H9 (cell line): ENCODE measurements around the gene DARS1. TPM values are rescaled to one million over a fixed set of nuclear protein-coding genes. Genes with fewer than 3 reads are reported as not detected.

Experiments
- DNase-seq: peaks from one replicate; pipeline ENCODE4 v3.0.0-alpha.2; 2017
- H2AFZ ChIP-seq: one replicate; pipeline ENCODE4 v1.6.1; 2013; ENCODE audit warnings: mild to moderate bottlenecking, low read length, control low read depth, moderate library complexity
- H2AK5ac ChIP-seq: 2 replicates; pipeline ENCODE4 v1.6.1; 2013; ENCODE audit warnings: low read length, control low read depth, mixed read lengths; ENCODE audit not compliant: insufficient read length
- H2BK120ac ChIP-seq: one replicate; pipeline ENCODE4 v1.6.1; 2013; ENCODE audit warnings: low read depth, mild to moderate bottlenecking, low read length, control low read depth, inconsistent platforms; ENCODE audit not compliant: poor library complexity, severe bottlenecking
- H2BK12ac ChIP-seq: 2 replicates; pipeline ENCODE4 v1.6.1; 2013; ENCODE audit warnings: low read length, control low read depth, mixed read lengths, low read depth; ENCODE audit not compliant: insufficient read length
- H2BK15ac ChIP-seq: 2 replicates; pipeline ENCODE4 v1.6.1; 2013; ENCODE audit warnings: low read depth, low read length, control low read depth
- H2BK20ac ChIP-seq: one replicate; pipeline ENCODE4 v1.6.1; 2013; ENCODE audit warnings: low read depth, mild to moderate bottlenecking, low read length, control low read depth, inconsistent platforms; ENCODE audit not compliant: poor library complexity, severe bottlenecking
- H2BK5ac ChIP-seq: 2 replicates; pipeline ENCODE4 v1.6.1; 2013; ENCODE audit warnings: low read length, control low read depth, mixed read lengths; ENCODE audit not compliant: insufficient read length
- H3K14ac ChIP-seq: 2 replicates; pipeline ENCODE4 v1.6.1; 2013; ENCODE audit warnings: low read length, control low read depth; ENCODE audit not compliant: insufficient read depth
- H3K18ac ChIP-seq: 2 replicates; pipeline ENCODE4 v1.6.1; 2013; ENCODE audit warnings: low read depth, mild to moderate bottlenecking, mixed read lengths, low read length, control low read depth; ENCODE audit not compliant: insufficient read length
- H3K23ac ChIP-seq: 2 replicates; pipeline ENCODE4 v1.6.1; 2013; ENCODE audit warnings: low read length, control low read depth, mixed read lengths, low read depth; ENCODE audit not compliant: insufficient read length
- H3K23me2 ChIP-seq: 2 replicates; pipeline ENCODE4 v1.6.1; 2013; ENCODE audit warnings: low read depth, mild to moderate bottlenecking, mixed read lengths, low read length, control low read depth; ENCODE audit not compliant: insufficient read length, poor library complexity, severe bottlenecking
- H3K27ac ChIP-seq: 2 replicates; pipeline ENCODE4 v1.5.1; 2013; ENCODE audit warnings: low read length, control low read depth, mixed read lengths, low read depth; ENCODE audit not compliant: insufficient read length
- H3K27me3 ChIP-seq: 2 replicates; pipeline ENCODE4 v1.6.1; 2013; ENCODE audit warnings: low read length, control low read depth, inconsistent platforms; ENCODE audit not compliant: insufficient read depth
- H3K4ac ChIP-seq: 2 replicates; pipeline ENCODE4 v1.6.1; 2013; ENCODE audit warnings: low read depth, mild to moderate bottlenecking, control low read depth, inconsistent platforms, low read length, moderate library complexity
- H3K4me1 ChIP-seq: 2 replicates; pipeline ENCODE4 v1.6.1; 2013; ENCODE audit warnings: low read length, control low read depth, inconsistent platforms; ENCODE audit not compliant: insufficient read depth
- H3K4me2 ChIP-seq: 2 replicates; pipeline ENCODE4 v1.6.1; 2013; ENCODE audit warnings: low read length, control low read depth, mixed read lengths; ENCODE audit not compliant: insufficient read length, insufficient read depth
- H3K56ac ChIP-seq: 2 replicates; pipeline ENCODE4 v1.6.1; 2013; ENCODE audit warnings: low read depth, mild to moderate bottlenecking, mixed read lengths, low read length, control low read depth; ENCODE audit not compliant: insufficient read length
- H3K79me1 ChIP-seq: 2 replicates; pipeline ENCODE4 v1.6.1; 2013; ENCODE audit warnings: low read depth, mild to moderate bottlenecking, moderate library complexity, low read length, control low read depth, inconsistent platforms; ENCODE audit not compliant: insufficient read depth, poor library complexity, severe bottlenecking
- H3K79me2 ChIP-seq: 2 replicates; pipeline ENCODE4 v1.6.1; 2013; ENCODE audit warnings: low read length, control low read depth, inconsistent platforms; ENCODE audit not compliant: insufficient read depth
- H3K9ac ChIP-seq: 2 replicates; pipeline ENCODE4 v1.6.1; 2013; ENCODE audit warnings: low read length, control low read depth, mixed read lengths; ENCODE audit not compliant: insufficient read length; ENCODE audit errors: extremely low read depth
- H3K9me3 ChIP-seq: one replicate; pipeline ENCODE4 v1.6.1; 2013; ENCODE audit warnings: low read depth, low read length, inconsistent platforms; ENCODE audit not compliant: control insufficient read depth
- H3T11ph ChIP-seq: one replicate; pipeline ENCODE4 v1.6.1; 2013; ENCODE audit warnings: mild to moderate bottlenecking, low read length, control low read depth, inconsistent platforms
- H4K20me1 ChIP-seq: one replicate; pipeline ENCODE4 v1.6.1; 2013; ENCODE audit not compliant: control insufficient read depth, insufficient read length, insufficient read depth
- H4K5ac ChIP-seq: 2 replicates; pipeline ENCODE4 v1.6.1; 2013; ENCODE audit warnings: low read depth, mild to moderate bottlenecking, mixed read lengths, low read length, control low read depth; ENCODE audit not compliant: insufficient read length
- H4K8ac ChIP-seq: replicated peaks from 2 replicates; pipeline ENCODE4 v1.6.1; 2013; ENCODE audit warnings: low read length, control low read depth, mixed read lengths, low read depth; ENCODE audit not compliant: insufficient read length
- H4K91ac ChIP-seq: 2 replicates; pipeline ENCODE4 v1.6.1; 2013; ENCODE audit warnings: low read depth, mild to moderate bottlenecking, moderate library complexity, mixed read lengths, low read length, control low read depth; ENCODE audit not compliant: insufficient read length
- H3K27ac Mint-ChIP-seq, 3 experiments: 2 replicates in 2 of 3; 3 replicates in 1 of 3; pipeline ENCODE4 v1.8.0; 2020 to 2021; ENCODE audit warnings: mixed read lengths in 3 of 3, mild to moderate bottlenecking in 1 of 3, moderate library complexity in 1 of 3
- H3K27me3 Mint-ChIP-seq: 2 replicates; pipeline ENCODE4 v1.8.0; 2021; ENCODE audit warnings: low read depth, mild to moderate bottlenecking, moderate library complexity, mixed read lengths
- H3K36me3 Mint-ChIP-seq, 3 experiments: 2 replicates in 2 of 3; 3 replicates in 1 of 3; pipeline ENCODE4 v1.8.0; 2020 to 2021; ENCODE audit warnings: low read depth in 3 of 3, mixed read lengths in 3 of 3; ENCODE audit not compliant: insufficient read depth in 1 of 3
- H3K4me1 Mint-ChIP-seq, 2 experiments: 2 replicates each; pipeline ENCODE4 v1.8.0; 2020; ENCODE audit warnings: mixed read lengths in 2 of 2
- H3K4me3 Mint-ChIP-seq, 2 experiments: 2 replicates in 1 of 2; 3 replicates in 1 of 2; pipeline ENCODE4 v1.8.0; 2020 to 2021; ENCODE audit warnings: mild to moderate bottlenecking in 2 of 2, mixed read lengths in 2 of 2, moderate library complexity in 1 of 2
- H3K9me3 Mint-ChIP-seq, 2 experiments: 2 replicates in 1 of 2; 3 replicates in 1 of 2; pipeline ENCODE4 v1.8.0; 2020; ENCODE audit warnings: mild to moderate bottlenecking in 2 of 2, mixed read lengths in 2 of 2, moderate library complexity in 1 of 2
- WGBS: extraction: QIAGEN DNeasy Blood & Tissue Kit; methylation state at CpG from one replicate; pipeline ENCODE4 v1.1.7; 2013; ENCODE audit warnings: missing lambda C conversion rate, low lambda C conversion rate, mixed read lengths; ENCODE audit not compliant: insufficient read length; ENCODE audit errors: extremely low coverage; 5-methylcytosine and 5-hydroxymethylcytosine counted together
- total RNA-seq: library from RNA; stranded (reverse); gene quantifications from 2 replicates; pipeline ENCODE4 v1.2.1, GENCODE V29; 2021
- TF ChIP-seq, protein P1 (sequence below): fragments of 200-600 bp; sonication (generic); conservative IDR thresholded peaks from 3 replicates; pipeline ENCODE4 v1.8.0; 2021; ENCODE audit warnings: antibody characterized with exemption, mild to moderate bottlenecking

The DARS1 gene
- total RNA-seq, 1 experiment from 2014 or later = 117 TPM

DNA sequence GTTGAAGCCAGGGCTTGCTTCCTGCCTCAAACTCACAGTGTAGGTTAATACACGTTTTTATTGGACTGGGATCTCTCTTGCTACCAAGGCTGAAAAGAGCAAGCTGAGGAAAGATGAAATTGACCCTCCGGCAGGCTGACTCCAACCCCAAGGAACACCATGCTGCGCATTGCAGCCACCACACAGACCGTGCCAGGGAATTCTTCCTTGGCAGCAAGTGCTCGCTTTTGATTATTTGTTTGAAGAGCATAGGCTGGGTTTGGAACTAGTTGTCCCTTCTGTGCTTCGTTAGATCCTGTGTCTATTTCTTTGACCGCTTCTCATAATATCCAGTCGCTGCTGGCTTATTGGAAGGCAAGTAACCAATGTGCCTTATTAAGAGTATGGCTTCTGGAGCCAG is 34.4 kb upstream of the DARS1 start:
- no peaks in the 10 kb centered on the region for H3K9me3 ChIP-seq
- H3K56ac ChIP-seq = no peak overlapping the region
- H2BK12ac ChIP-seq = no peak overlapping the region
- DNase-seq = no peak
- H3K23me2 ChIP-seq = no peaks in the 10 kb centered on the region
- H4K8ac ChIP-seq = no peak overlapping the region
- no peak overlapping the region for H3K27ac Mint-ChIP-seq
- no peak overlapping the region for H3T11ph ChIP-seq
- no peak overlapping the region for H3K14ac ChIP-seq
- H3K4me3 Mint-ChIP-seq = no peak overlapping the region
- no CpG with 5 or more reads among the region's 8 CpGs for WGBS
- H2BK5ac ChIP-seq = no peak overlapping the region
- H2BK20ac ChIP-seq = no peak overlapping the region
- H3K79me2 ChIP-seq = no peaks in the 10 kb centered on the region
- no peak overlapping the region for H2AFZ ChIP-seq
- no peak overlapping the region for H3K27ac ChIP-seq
- H2AK5ac ChIP-seq = no peak overlapping the region
- 0 out of 7 replicates have a peak, but pooled peaks cover 0 to 2% (median 0%) of the 10 kb centered on the region in 3 experiments for H3K36me3 Mint-ChIP-seq
- no peaks in the 10 kb centered on the region for H3K27me3 ChIP-seq
- no peaks in the 10 kb centered on the region for H4K20me1 ChIP-seq
- H4K91ac ChIP-seq = no peak overlapping the region
- peaks cover 3 to 11% of the 10 kb centered on the region in 2 experiments for H3K4me1 Mint-ChIP-seq
- H3K4ac ChIP-seq = no peak overlapping the region
- H3K23ac ChIP-seq = no peak overlapping the region
- no peak overlapping the region for H2BK15ac ChIP-seq
- H4K5ac ChIP-seq = no peak overlapping the region
- no peak overlapping the region for H3K4me2 ChIP-seq
- H3K27me3 Mint-ChIP-seq = no peaks in the 10 kb centered on the region
- no peak overlapping the region for H3K9ac ChIP-seq
- H3K18ac ChIP-seq = no peak overlapping the region
- H3K79me1 ChIP-seq = no peaks in the 10 kb centered on the region
- TF ChIP-seq, protein P1, sequence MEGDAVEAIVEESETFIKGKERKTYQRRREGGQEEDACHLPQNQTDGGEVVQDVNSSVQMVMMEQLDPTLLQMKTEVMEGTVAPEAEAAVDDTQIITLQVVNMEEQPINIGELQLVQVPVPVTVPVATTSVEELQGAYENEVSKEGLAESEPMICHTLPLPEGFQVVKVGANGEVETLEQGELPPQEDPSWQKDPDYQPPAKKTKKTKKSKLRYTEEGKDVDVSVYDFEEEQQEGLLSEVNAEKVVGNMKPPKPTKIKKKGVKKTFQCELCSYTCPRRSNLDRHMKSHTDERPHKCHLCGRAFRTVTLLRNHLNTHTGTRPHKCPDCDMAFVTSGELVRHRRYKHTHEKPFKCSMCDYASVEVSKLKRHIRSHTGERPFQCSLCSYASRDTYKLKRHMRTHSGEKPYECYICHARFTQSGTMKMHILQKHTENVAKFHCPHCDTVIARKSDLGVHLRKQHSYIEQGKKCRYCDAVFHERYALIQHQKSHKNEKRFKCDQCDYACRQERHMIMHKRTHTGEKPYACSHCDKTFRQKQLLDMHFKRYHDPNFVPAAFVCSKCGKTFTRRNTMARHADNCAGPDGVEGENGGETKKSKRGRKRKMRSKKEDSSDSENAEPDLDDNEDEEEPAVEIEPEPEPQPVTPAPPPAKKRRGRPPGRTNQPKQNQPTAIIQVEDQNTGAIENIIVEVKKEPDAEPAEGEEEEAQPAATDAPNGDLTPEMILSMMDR = no peak
- H3K4me1 ChIP-seq = no peaks in the 10 kb centered on the region
- H2BK120ac ChIP-seq = no peak overlapping the region
- no peaks in the 10 kb centered on the region for H3K9me3 Mint-ChIP-seq
